H9 (cell line): ENCODE data around the gene SLC52A3. TPM values are rescaled to one million over a fixed set of nuclear protein-coding genes. Genes with fewer than 3 reads are reported as not detected.

Experiments used
- DNase-seq: peaks from one replicate; pipeline ENCODE4 v3.0.0-alpha.2; 2017
- H2AFZ ChIP-seq: one replicate; pipeline ENCODE4 v1.6.1; 2013; ENCODE audit warnings: mild to moderate bottlenecking, low read length, control low read depth, moderate library complexity
- H2AK5ac ChIP-seq: 2 replicates; pipeline ENCODE4 v1.6.1; 2013; ENCODE audit warnings: low read length, control low read depth, mixed read lengths; ENCODE audit not compliant: insufficient read length
- H2BK120ac ChIP-seq: one replicate; pipeline ENCODE4 v1.6.1; 2013; ENCODE audit warnings: low read depth, mild to moderate bottlenecking, low read length, control low read depth, inconsistent platforms; ENCODE audit not compliant: poor library complexity, severe bottlenecking
- H2BK12ac ChIP-seq: 2 replicates; pipeline ENCODE4 v1.6.1; 2013; ENCODE audit warnings: low read length, control low read depth, mixed read lengths, low read depth; ENCODE audit not compliant: insufficient read length
- H2BK15ac ChIP-seq: 2 replicates; pipeline ENCODE4 v1.6.1; 2013; ENCODE audit warnings: low read depth, low read length, control low read depth
- H2BK20ac ChIP-seq: one replicate; pipeline ENCODE4 v1.6.1; 2013; ENCODE audit warnings: low read depth, mild to moderate bottlenecking, low read length, control low read depth, inconsistent platforms; ENCODE audit not compliant: poor library complexity, severe bottlenecking
- H2BK5ac ChIP-seq: 2 replicates; pipeline ENCODE4 v1.6.1; 2013; ENCODE audit warnings: low read length, control low read depth, mixed read lengths; ENCODE audit not compliant: insufficient read length
- H3K14ac ChIP-seq: 2 replicates; pipeline ENCODE4 v1.6.1; 2013; ENCODE audit warnings: low read length, control low read depth; ENCODE audit not compliant: insufficient read depth
- H3K18ac ChIP-seq: 2 replicates; pipeline ENCODE4 v1.6.1; 2013; ENCODE audit warnings: low read depth, mild to moderate bottlenecking, mixed read lengths, low read length, control low read depth; ENCODE audit not compliant: insufficient read length
- H3K23ac ChIP-seq: 2 replicates; pipeline ENCODE4 v1.6.1; 2013; ENCODE audit warnings: low read length, control low read depth, mixed read lengths, low read depth; ENCODE audit not compliant: insufficient read length
- H3K23me2 ChIP-seq: 2 replicates; pipeline ENCODE4 v1.6.1; 2013; ENCODE audit warnings: low read depth, mild to moderate bottlenecking, mixed read lengths, low read length, control low read depth; ENCODE audit not compliant: insufficient read length, poor library complexity, severe bottlenecking
- H3K27ac ChIP-seq: 2 replicates; pipeline ENCODE4 v1.5.1; 2013; ENCODE audit warnings: low read length, control low read depth, mixed read lengths, low read depth; ENCODE audit not compliant: insufficient read length
- H3K27me3 ChIP-seq: 2 replicates; pipeline ENCODE4 v1.6.1; 2013; ENCODE audit warnings: low read length, control low read depth, inconsistent platforms; ENCODE audit not compliant: insufficient read depth
- H3K4ac ChIP-seq: 2 replicates; pipeline ENCODE4 v1.6.1; 2013; ENCODE audit warnings: low read depth, mild to moderate bottlenecking, control low read depth, inconsistent platforms, low read length, moderate library complexity
- H3K4me1 ChIP-seq: 2 replicates; pipeline ENCODE4 v1.6.1; 2013; ENCODE audit warnings: low read length, control low read depth, inconsistent platforms; ENCODE audit not compliant: insufficient read depth
- H3K4me2 ChIP-seq: 2 replicates; pipeline ENCODE4 v1.6.1; 2013; ENCODE audit warnings: low read length, control low read depth, mixed read lengths; ENCODE audit not compliant: insufficient read length, insufficient read depth
- H3K56ac ChIP-seq: 2 replicates; pipeline ENCODE4 v1.6.1; 2013; ENCODE audit warnings: low read depth, mild to moderate bottlenecking, mixed read lengths, low read length, control low read depth; ENCODE audit not compliant: insufficient read length
- H3K79me1 ChIP-seq: 2 replicates; pipeline ENCODE4 v1.6.1; 2013; ENCODE audit warnings: low read depth, mild to moderate bottlenecking, moderate library complexity, low read length, control low read depth, inconsistent platforms; ENCODE audit not compliant: insufficient read depth, poor library complexity, severe bottlenecking
- H3K79me2 ChIP-seq: 2 replicates; pipeline ENCODE4 v1.6.1; 2013; ENCODE audit warnings: low read length, control low read depth, inconsistent platforms; ENCODE audit not compliant: insufficient read depth
- H3K9ac ChIP-seq: 2 replicates; pipeline ENCODE4 v1.6.1; 2013; ENCODE audit warnings: low read length, control low read depth, mixed read lengths; ENCODE audit not compliant: insufficient read length; ENCODE audit errors: extremely low read depth
- H3K9me3 ChIP-seq: one replicate; pipeline ENCODE4 v1.6.1; 2013; ENCODE audit warnings: low read depth, low read length, inconsistent platforms; ENCODE audit not compliant: control insufficient read depth
- H3T11ph ChIP-seq: one replicate; pipeline ENCODE4 v1.6.1; 2013; ENCODE audit warnings: mild to moderate bottlenecking, low read length, control low read depth, inconsistent platforms
- H4K20me1 ChIP-seq: one replicate; pipeline ENCODE4 v1.6.1; 2013; ENCODE audit not compliant: control insufficient read depth, insufficient read length, insufficient read depth
- H4K5ac ChIP-seq: 2 replicates; pipeline ENCODE4 v1.6.1; 2013; ENCODE audit warnings: low read depth, mild to moderate bottlenecking, mixed read lengths, low read length, control low read depth; ENCODE audit not compliant: insufficient read length
- H4K8ac ChIP-seq: replicated peaks from 2 replicates; pipeline ENCODE4 v1.6.1; 2013; ENCODE audit warnings: low read length, control low read depth, mixed read lengths, low read depth; ENCODE audit not compliant: insufficient read length
- H4K91ac ChIP-seq: 2 replicates; pipeline ENCODE4 v1.6.1; 2013; ENCODE audit warnings: low read depth, mild to moderate bottlenecking, moderate library complexity, mixed read lengths, low read length, control low read depth; ENCODE audit not compliant: insufficient read length
- H3K27ac Mint-ChIP-seq, 3 experiments: 2 replicates in 2 of 3; 3 replicates in 1 of 3; pipeline ENCODE4 v1.8.0; 2020 to 2021; ENCODE audit warnings: mixed read lengths in 3 of 3, mild to moderate bottlenecking in 1 of 3, moderate library complexity in 1 of 3
- H3K27me3 Mint-ChIP-seq: 2 replicates; pipeline ENCODE4 v1.8.0; 2021; ENCODE audit warnings: low read depth, mild to moderate bottlenecking, moderate library complexity, mixed read lengths
- H3K36me3 Mint-ChIP-seq, 3 experiments: 2 replicates in 2 of 3; 3 replicates in 1 of 3; pipeline ENCODE4 v1.8.0; 2020 to 2021; ENCODE audit warnings: low read depth in 3 of 3, mixed read lengths in 3 of 3; ENCODE audit not compliant: insufficient read depth in 1 of 3
- H3K4me1 Mint-ChIP-seq, 2 experiments: 2 replicates each; pipeline ENCODE4 v1.8.0; 2020; ENCODE audit warnings: mixed read lengths in 2 of 2
- H3K4me3 Mint-ChIP-seq, 2 experiments: 2 replicates in 1 of 2; 3 replicates in 1 of 2; pipeline ENCODE4 v1.8.0; 2020 to 2021; ENCODE audit warnings: mild to moderate bottlenecking in 2 of 2, mixed read lengths in 2 of 2, moderate library complexity in 1 of 2
- H3K9me3 Mint-ChIP-seq, 2 experiments: 2 replicates in 1 of 2; 3 replicates in 1 of 2; pipeline ENCODE4 v1.8.0; 2020; ENCODE audit warnings: mild to moderate bottlenecking in 2 of 2, mixed read lengths in 2 of 2, moderate library complexity in 1 of 2
- CTCF ChIP-seq: fragments of 200-600 bp; sonication (generic); conservative IDR thresholded peaks from 3 replicates; pipeline ENCODE4 v1.8.0; 2021; ENCODE audit warnings: antibody characterized with exemption, mild to moderate bottlenecking
- WGBS: extraction: QIAGEN DNeasy Blood & Tissue Kit; methylation state at CpG from one replicate; pipeline ENCODE4 v1.1.7; 2013; ENCODE audit warnings: missing lambda C conversion rate, low lambda C conversion rate, mixed read lengths; ENCODE audit not compliant: insufficient read length; ENCODE audit errors: extremely low coverage; 5-methylcytosine and 5-hydroxymethylcytosine counted together
- total RNA-seq: library from RNA; stranded (reverse); gene quantifications from 2 replicates; pipeline ENCODE4 v1.2.1, GENCODE V29; 2021

SLC52A3 gene
- total RNA-seq, 1 experiment from 2014 or later: 3.3 TPM

GRCh38 chr20:761418-762381, 6.6 kb downstream of the SLC52A3 start:
- TF ChIP-seq CTCF: no peak
- WGBS: no CpG with 5 or more reads among the region's 24 CpGs
- Histone ChIP-seq H3K79me2 (no peaks in the 10 kb centered on the region), H3K79me1 (no peaks in the 10 kb centered on the region), H3K14ac (no peak overlapping the region), H3K4ac (no peak overlapping the region), H2BK12ac (no peak overlapping the region), H3K23ac (no peak overlapping the region), H3T11ph (no peak overlapping the region), H3K23me2 (peaks cover 6% of the 10 kb centered on the region), H3K27ac (no peak overlapping the region), H4K5ac (no peak overlapping the region), H4K20me1 (no peaks in the 10 kb centered on the region), H2BK20ac (no peak overlapping the region), H3K27me3 (peaks cover 3% of the 10 kb centered on the region; the same call in 1 of the 2 replicates), H3K9ac (no peak overlapping the region), H2AK5ac (no peak overlapping the region), H3K4me2 (peak overlapping the region; percentile 17), H3K4me1 (no peaks in the 10 kb centered on the region), H2BK5ac (no peak overlapping the region), H4K8ac (no peak overlapping the region), H2BK120ac (no peak overlapping the region), H2AFZ (no peak overlapping the region), H3K9me3 (no peaks in the 10 kb centered on the region), H3K18ac (no peak overlapping the region), H4K91ac (no peak overlapping the region), H2BK15ac (no peak overlapping the region), H3K56ac (no peak overlapping the region)
- Mint-ChIP-seq H3K27ac (no peak overlapping the region; a peak in 1 of 7 replicates), H3K27me3 (peaks cover 24% of the 10 kb centered on the region), H3K36me3 (peaks cover 2 to 17% (median 11%) of the 10 kb centered on the region in 3 experiments; a peak in 5 of 7 replicates), H3K9me3 (no peaks in the 10 kb centered on the region; a peak in 1 of 5 replicates), H3K4me3 (no peak overlapping the region), H3K4me1 (peaks cover 2 to 4% of the 10 kb centered on the region in 2 experiments; a peak in 1 of 4 replicates)
- DNase-seq: no peak
